Astrocyte (in vitro differentiated cells and primary cell): ENCODE measurements around the gene NPAS3.

Experiments used
- EZH2 ChIP-seq: IDR thresholded peaks from 2 replicates; pipeline ENCODE4 v1.6.1; 2012; ENCODE audit warnings: mild to moderate bottlenecking, low read length, inconsistent platforms; ENCODE audit not compliant: insufficient read depth
- TF ChIP-seq, protein P1 (sequence below): IDR thresholded peaks from 2 replicates; pipeline ENCODE4 v1.5.1; 2011; ENCODE audit warnings: low read depth, mild to moderate bottlenecking, inconsistent platforms, low read length, moderate library complexity; ENCODE audit not compliant: insufficient read depth

DNA sequence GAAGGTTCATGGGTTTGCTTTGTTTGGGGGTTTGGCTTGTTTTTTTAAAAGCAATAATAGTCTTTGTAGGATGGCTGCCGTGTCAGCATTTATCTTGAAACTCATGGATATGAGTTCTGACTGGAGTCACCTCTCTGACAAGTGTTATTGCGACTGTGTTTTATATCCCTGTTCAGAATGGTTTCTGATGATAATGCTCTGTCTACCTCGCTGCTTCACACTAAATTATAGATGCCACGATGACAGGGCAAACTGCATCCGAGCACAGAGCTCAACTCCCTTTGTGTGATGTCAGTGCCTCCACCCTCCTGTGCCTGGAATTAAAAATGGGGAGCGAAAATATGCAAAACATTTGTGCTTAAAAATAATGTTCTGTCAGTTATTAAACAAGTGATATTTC lies 761.4 kb downstream of the NPAS3 start:
- TF ChIP-seq, protein P1, sequence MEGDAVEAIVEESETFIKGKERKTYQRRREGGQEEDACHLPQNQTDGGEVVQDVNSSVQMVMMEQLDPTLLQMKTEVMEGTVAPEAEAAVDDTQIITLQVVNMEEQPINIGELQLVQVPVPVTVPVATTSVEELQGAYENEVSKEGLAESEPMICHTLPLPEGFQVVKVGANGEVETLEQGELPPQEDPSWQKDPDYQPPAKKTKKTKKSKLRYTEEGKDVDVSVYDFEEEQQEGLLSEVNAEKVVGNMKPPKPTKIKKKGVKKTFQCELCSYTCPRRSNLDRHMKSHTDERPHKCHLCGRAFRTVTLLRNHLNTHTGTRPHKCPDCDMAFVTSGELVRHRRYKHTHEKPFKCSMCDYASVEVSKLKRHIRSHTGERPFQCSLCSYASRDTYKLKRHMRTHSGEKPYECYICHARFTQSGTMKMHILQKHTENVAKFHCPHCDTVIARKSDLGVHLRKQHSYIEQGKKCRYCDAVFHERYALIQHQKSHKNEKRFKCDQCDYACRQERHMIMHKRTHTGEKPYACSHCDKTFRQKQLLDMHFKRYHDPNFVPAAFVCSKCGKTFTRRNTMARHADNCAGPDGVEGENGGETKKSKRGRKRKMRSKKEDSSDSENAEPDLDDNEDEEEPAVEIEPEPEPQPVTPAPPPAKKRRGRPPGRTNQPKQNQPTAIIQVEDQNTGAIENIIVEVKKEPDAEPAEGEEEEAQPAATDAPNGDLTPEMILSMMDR: no peak
- no peak for TF ChIP-seq EZH2
